Measurements from ENCODE around the gene MTMR10.

The MTMR10 gene

DNA sequence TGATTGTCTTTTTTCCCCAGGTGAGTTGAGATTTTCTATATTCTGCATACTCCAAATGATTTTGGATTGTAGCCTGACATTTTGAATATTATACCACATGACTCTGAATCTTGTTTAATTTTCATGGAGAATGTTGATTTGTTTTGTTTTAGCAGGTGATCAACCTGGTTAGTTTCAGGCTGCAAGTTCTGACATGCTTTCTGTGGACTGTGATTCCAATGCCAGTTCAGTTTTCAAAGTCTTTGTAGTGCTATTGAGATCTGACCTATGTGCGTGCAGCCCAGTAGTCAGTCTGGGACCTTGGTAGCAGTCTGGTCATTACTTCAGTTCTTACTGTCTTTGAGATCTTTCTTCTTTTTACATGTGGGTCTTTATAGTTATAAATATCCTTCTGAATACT, 18.6 kb upstream of the MTMR10 start:
- H3K4me3 ChIP-seq (ENCODE audit: low read depth in 1 of 2, low read length in 2 of 2): no peak overlapping the region
- H3K27ac ChIP-seq (ENCODE audit: low read depth, low read length): no peak overlapping the region
- no peaks in the 10 kb centered on the region for H3K27me3 ChIP-seq (ENCODE audit: control insufficient read depth in 1 of 2, insufficient read depth in 2 of 2, low read length in 2 of 2)
- H3K36me3 ChIP-seq (ENCODE audit: insufficient read depth, low read length): no peaks in the 10 kb centered on the region
- no peak overlapping the region for H3K9ac ChIP-seq (ENCODE audit: low read length)
- H3K4me1 ChIP-seq (ENCODE audit: insufficient read depth, low read length): no peaks in the 10 kb centered on the region
- peaks cover 4% of the 10 kb centered on the region for H3K9me3 ChIP-seq (ENCODE audit: low read length)

GRCh38 chr15:31005660-31006059, 14.2 kb upstream of the MTMR10 start:
- Histone ChIP-seq H3K27ac (ENCODE audit: low read depth, low read length) (no peak overlapping the region), H3K27me3 (ENCODE audit: control insufficient read depth in 1 of 2, insufficient read depth in 2 of 2, low read length in 2 of 2) (no peaks in the 10 kb centered on the region), H3K4me3 (ENCODE audit: low read depth in 1 of 2, low read length in 2 of 2) (no peak overlapping the region), H3K9ac (ENCODE audit: low read length) (no peak overlapping the region), H3K36me3 (ENCODE audit: insufficient read depth, low read length) (no peaks in the 10 kb centered on the region), H3K9me3 (ENCODE audit: low read length) (no peaks in the 10 kb centered on the region), H3K4me1 (ENCODE audit: insufficient read depth, low read length) (no peaks in the 10 kb centered on the region)

- Histone ChIP-seq H3K4me3 (ENCODE audit: low read depth in 1 of 2, low read length in 2 of 2) (no peak overlapping the region), H3K4me1 (ENCODE audit: insufficient read depth, low read length) (no peaks in the 10 kb centered on the region), H3K9me3 (ENCODE audit: low read length) (no peaks in the 10 kb centered on the region), H3K9ac (ENCODE audit: low read length) (no peak overlapping the region), H3K36me3 (ENCODE audit: insufficient read depth, low read length) (no peaks in the 10 kb centered on the region), H3K27ac (ENCODE audit: low read depth, low read length) (no peak overlapping the region), H3K27me3 (ENCODE audit: control insufficient read depth in 1 of 2, insufficient read depth in 2 of 2, low read length in 2 of 2) (no peaks in the 10 kb centered on the region)
Observed at GRCh38 chr15:31004220-31004733, 12.8 kb upstream of the MTMR10 start.

- no peaks in the 10 kb centered on the region for H3K27me3 ChIP-seq (ENCODE audit: control insufficient read depth in 1 of 2, insufficient read depth in 2 of 2, low read length in 2 of 2)
- H3K36me3 ChIP-seq (ENCODE audit: insufficient read depth, low read length): no peaks in the 10 kb centered on the region
- no peaks in the 10 kb centered on the region for H3K4me1 ChIP-seq (ENCODE audit: insufficient read depth, low read length)
- H3K9ac ChIP-seq (ENCODE audit: low read length): no peak overlapping the region
- H3K9me3 ChIP-seq (ENCODE audit: low read length): no peaks in the 10 kb centered on the region
- H3K27ac ChIP-seq (ENCODE audit: low read depth, low read length): no peak overlapping the region
- H3K4me3 ChIP-seq (ENCODE audit: low read depth in 1 of 2, low read length in 2 of 2): no peak overlapping the region
Observed at GRCh38 chr15:31001702-31002101, 10.3 kb upstream of the MTMR10 start.

GRCh38 chr15:30999729-31000128, 8.3 kb upstream of the MTMR10 start:
- H3K27ac ChIP-seq (ENCODE audit: low read depth, low read length): no peak overlapping the region
- no peak overlapping the region for H3K9ac ChIP-seq (ENCODE audit: low read length)
- no peaks in the 10 kb centered on the region for H3K27me3 ChIP-seq (ENCODE audit: control insufficient read depth in 1 of 2, insufficient read depth in 2 of 2, low read length in 2 of 2)
- no peaks in the 10 kb centered on the region for H3K9me3 ChIP-seq (ENCODE audit: low read length)
- H3K4me3 ChIP-seq (ENCODE audit: low read depth in 1 of 2, low read length in 2 of 2): no peak overlapping the region
- no peaks in the 10 kb centered on the region for H3K4me1 ChIP-seq (ENCODE audit: insufficient read depth, low read length)
- no peaks in the 10 kb centered on the region for H3K36me3 ChIP-seq (ENCODE audit: insufficient read depth, low read length)

GRCh38 chr15:30997270-30997669, 5.8 kb upstream of the MTMR10 start:
- H3K9ac ChIP-seq (ENCODE audit: low read length): no peak overlapping the region
- no peaks in the 10 kb centered on the region for H3K4me1 ChIP-seq (ENCODE audit: insufficient read depth, low read length)
- H3K27ac ChIP-seq (ENCODE audit: low read depth, low read length): no peak overlapping the region
- H3K4me3 ChIP-seq (ENCODE audit: low read depth in 1 of 2, low read length in 2 of 2): no peak overlapping the region
- H3K27me3 ChIP-seq (ENCODE audit: control insufficient read depth in 1 of 2, insufficient read depth in 2 of 2, low read length in 2 of 2): no peaks in the 10 kb centered on the region
- no peaks in the 10 kb centered on the region for H3K9me3 ChIP-seq (ENCODE audit: low read length)
- no peaks in the 10 kb centered on the region for H3K36me3 ChIP-seq (ENCODE audit: insufficient read depth, low read length)

- Histone ChIP-seq H3K9me3 (ENCODE audit: low read length) (no peaks in the 10 kb centered on the region), H3K4me3 (ENCODE audit: low read depth in 1 of 2, low read length in 2 of 2) (peak overlapping the region; percentile 91 to 96), H3K9ac (ENCODE audit: low read length) (peak overlapping the region; percentile 50), H3K27me3 (ENCODE audit: control insufficient read depth in 1 of 2, insufficient read depth in 2 of 2, low read length in 2 of 2) (no peaks in the 10 kb centered on the region), H3K4me1 (ENCODE audit: insufficient read depth, low read length) (peaks cover 14% of the 10 kb centered on the region), H3K27ac (ENCODE audit: low read depth, low read length) (peak overlapping the region; percentile 91), H3K36me3 (ENCODE audit: insufficient read depth, low read length) (no peaks in the 10 kb centered on the region)
Observed at GRCh38 chr15:30992249-30992864, 929 bp upstream of the MTMR10 start.

DNA sequence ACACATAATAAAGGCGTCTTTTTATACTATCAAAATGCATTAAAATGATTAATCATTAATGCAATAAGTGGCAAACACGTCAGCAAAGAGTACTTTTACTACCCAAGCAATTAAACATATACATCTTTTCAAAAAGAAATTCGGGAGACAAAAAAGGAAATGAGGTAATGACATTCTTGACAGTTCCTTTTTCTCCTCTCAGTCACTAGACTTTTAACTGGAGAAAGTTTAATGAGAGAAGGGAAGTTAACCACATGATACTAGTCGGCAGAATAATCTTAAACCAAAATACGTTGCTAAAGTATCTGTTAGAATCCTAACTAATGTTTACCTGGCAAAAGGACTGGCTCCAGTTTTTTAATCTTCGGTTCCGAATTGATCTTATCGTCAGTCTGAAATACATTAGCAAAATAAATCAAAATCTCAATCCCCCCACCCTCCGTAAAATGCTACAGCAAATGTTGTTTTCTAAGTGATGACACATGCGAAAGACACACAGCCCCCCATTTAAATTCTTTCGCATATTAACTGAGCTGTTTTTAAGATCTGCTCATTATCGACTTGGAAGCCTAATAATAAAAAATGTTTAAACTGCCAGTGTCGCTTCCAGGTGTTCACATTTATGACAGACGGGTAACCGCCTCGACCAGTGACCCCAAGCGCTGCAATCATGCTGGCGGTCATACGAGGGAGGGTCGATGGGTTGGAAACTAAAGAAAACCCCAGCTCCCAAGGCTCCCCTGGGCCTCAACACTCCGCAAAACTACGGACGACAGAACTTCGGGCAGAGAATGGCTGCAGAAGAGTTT, 778 bp downstream of the MTMR10 start:
- Histone ChIP-seq H3K36me3 (ENCODE audit: insufficient read depth, low read length) (peaks cover 6% of the 10 kb centered on the region), H3K27me3 (ENCODE audit: control insufficient read depth in 1 of 2, insufficient read depth in 2 of 2, low read length in 2 of 2) (no peaks in the 10 kb centered on the region), H3K9ac (ENCODE audit: low read length) (peak overlapping the region; percentile 79), H3K27ac (ENCODE audit: low read depth, low read length) (peak overlapping the region; percentile 92), H3K9me3 (ENCODE audit: low read length) (no peaks in the 10 kb centered on the region), H3K4me3 (ENCODE audit: low read depth in 1 of 2, low read length in 2 of 2) (peak overlapping the region; percentile 91 to 96), H3K4me1 (ENCODE audit: insufficient read depth, low read length) (peaks cover 16% of the 10 kb centered on the region)

GRCh38 chr15:30990036-30990435, 1.4 kb downstream of the MTMR10 start:
- Histone ChIP-seq H3K9me3 (ENCODE audit: low read length) (no peaks in the 10 kb centered on the region), H3K27ac (ENCODE audit: low read depth, low read length) (no peak overlapping the region), H3K4me1 (ENCODE audit: insufficient read depth, low read length) (peaks cover 22% of the 10 kb centered on the region), H3K27me3 (ENCODE audit: control insufficient read depth in 1 of 2, insufficient read depth in 2 of 2, low read length in 2 of 2) (no peaks in the 10 kb centered on the region), H3K9ac (ENCODE audit: low read length) (peak overlapping the region; percentile 79), H3K4me3 (ENCODE audit: low read depth in 1 of 2, low read length in 2 of 2) (peak overlapping the region in 1 of 2 donors; percentile 91), H3K36me3 (ENCODE audit: insufficient read depth, low read length) (peaks cover 8% of the 10 kb centered on the region)

DNA sequence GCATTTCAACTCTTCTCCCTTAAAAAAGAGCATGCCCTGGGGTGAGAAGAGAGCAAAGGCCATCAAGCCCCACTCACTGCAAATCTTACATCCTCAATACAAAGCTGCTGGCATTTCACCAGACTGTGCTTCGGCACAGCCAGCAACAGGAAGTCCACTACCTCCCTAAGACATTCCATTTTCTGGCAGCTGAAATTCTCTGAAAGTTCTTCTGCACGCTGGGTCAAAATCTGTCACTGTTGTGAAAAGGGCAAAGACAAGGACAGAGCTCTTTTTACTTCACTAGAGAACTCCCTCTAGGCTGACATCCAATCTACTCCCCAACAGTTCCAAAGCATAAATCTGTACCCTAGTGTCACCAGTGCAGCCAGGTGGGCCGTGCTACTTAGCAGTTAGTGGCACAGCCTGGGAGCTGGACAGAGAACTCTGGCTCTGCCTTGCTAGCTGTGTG, 6.3 kb downstream of the MTMR10 start:
- peaks cover 8% of the 10 kb centered on the region for H3K36me3 ChIP-seq (ENCODE audit: insufficient read depth, low read length)
- peak overlapping the region in 1 of 2 donors; percentile 7 for H3K4me3 ChIP-seq (ENCODE audit: low read depth in 1 of 2, low read length in 2 of 2)
- no peaks in the 10 kb centered on the region for H3K27me3 ChIP-seq (ENCODE audit: control insufficient read depth in 1 of 2, insufficient read depth in 2 of 2, low read length in 2 of 2)
- H3K4me1 ChIP-seq (ENCODE audit: insufficient read depth, low read length): peaks cover 38% of the 10 kb centered on the region
- H3K27ac ChIP-seq (ENCODE audit: low read depth, low read length): no peak overlapping the region
- no peaks in the 10 kb centered on the region for H3K9me3 ChIP-seq (ENCODE audit: low read length)
- no peak overlapping the region for H3K9ac ChIP-seq (ENCODE audit: low read length)

DNA sequence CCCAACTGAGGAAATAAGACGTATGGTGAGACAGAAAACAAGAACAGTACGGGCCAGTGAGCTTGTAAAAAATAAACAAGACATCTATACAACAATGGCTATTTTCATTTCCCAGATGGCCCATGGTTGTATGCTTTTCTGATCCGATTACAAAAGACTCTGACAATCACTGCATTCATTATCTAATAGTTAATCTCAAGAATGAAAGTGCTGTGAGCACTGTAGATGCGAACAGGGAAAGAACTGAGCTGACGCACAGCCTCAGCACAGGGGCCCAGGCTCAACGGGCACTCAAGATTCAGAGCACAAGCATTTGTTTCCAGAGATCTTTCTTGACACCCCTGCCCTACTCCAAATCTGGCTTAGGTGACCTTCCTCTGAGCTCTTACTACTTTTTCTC, 6.9 kb downstream of the MTMR10 start:
- H3K4me1 ChIP-seq (ENCODE audit: insufficient read depth, low read length): peaks cover 33% of the 10 kb centered on the region

More for the DNA sequence above, 6.9 kb downstream of the MTMR10 start:
- Histone ChIP-seq H3K9me3 (ENCODE audit: low read length) (no peaks in the 10 kb centered on the region), H3K27ac (ENCODE audit: low read depth, low read length) (no peak overlapping the region), H3K27me3 (ENCODE audit: control insufficient read depth in 1 of 2, insufficient read depth in 2 of 2, low read length in 2 of 2) (no peaks in the 10 kb centered on the region), H3K9ac (ENCODE audit: low read length) (no peak overlapping the region), H3K36me3 (ENCODE audit: insufficient read depth, low read length) (peaks cover 8% of the 10 kb centered on the region), H3K4me3 (ENCODE audit: low read depth in 1 of 2, low read length in 2 of 2) (peak overlapping the region in 1 of 2 donors; percentile 7)
